ENCODE measurements around the gene CCDC182. TPM values are rescaled to one million over a fixed set of nuclear protein-coding genes. Genes with fewer than 3 reads are reported as not detected.

Gene CCDC182
- total and polyA plus RNA-seq, 2 of the 13 experiments (the other 11 are each of a cell fraction or from before 2014, with no cell fraction given) = not detected

DNA sequence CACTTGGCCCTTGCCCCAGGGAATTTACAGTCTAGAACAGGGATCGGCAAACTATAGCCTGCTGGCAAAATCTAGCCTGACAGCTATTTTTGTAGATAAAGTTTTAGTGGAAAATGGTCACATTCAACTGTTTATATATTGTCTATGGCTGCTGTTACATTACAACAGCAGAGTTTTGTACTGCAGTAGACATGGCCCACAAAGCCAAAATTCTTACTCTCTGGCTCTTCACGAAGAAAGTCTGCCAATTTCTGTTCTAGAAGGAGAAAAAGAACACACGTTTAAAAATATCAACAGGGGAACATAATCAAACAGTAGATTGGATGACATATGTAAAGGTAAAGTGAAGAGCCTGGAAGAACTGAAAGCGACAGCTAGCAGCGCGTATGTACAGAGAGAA is 33.2 kb upstream of the CCDC182 start (continued):
- TF ChIP-seq AFF4 (CRISPR knock-in tag; IDR thresholded peaks at IDR 0.05) (no peak), MEIS1 (CRISPR knock-in tag; IDR thresholded peaks at IDR 0.05; ENCODE audit: borderline replicate concordance) (no peak), FOXP1 (IDR thresholded peaks at IDR 0.05) (no peak), FOXP1 (CRISPR knock-in tag; IDR thresholded peaks at IDR 0.05) (no peak), ZNF703 (CRISPR knock-in tag; IDR thresholded peaks at IDR 0.05; ENCODE audit: borderline replicate concordance) (no peak), MYPOP (CRISPR knock-in tag; IDR thresholded peaks at IDR 0.05) (no peak)
- TF ChIP-seq, protein P1, sequence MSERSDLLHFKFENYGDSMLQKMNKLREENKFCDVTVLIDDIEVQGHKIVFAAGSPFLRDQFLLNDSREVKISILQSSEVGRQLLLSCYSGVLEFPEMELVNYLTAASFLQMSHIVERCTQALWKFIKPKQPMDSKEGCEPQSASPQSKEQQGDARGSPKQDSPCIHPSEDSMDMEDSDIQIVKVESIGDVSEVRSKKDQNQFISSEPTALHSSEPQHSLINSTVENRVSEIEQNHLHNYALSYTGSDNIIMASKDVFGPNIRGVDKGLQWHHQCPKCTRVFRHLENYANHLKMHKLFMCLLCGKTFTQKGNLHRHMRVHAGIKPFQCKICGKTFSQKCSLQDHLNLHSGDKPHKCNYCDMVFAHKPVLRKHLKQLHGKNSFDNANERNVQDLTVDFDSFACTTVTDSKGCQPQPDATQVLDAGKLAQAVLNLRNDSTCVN (CRISPR knock-in tag; IDR thresholded peaks at IDR 0.05; ENCODE audit: borderline replicate concordance) = no peak
- TF ChIP-seq, protein P2, sequence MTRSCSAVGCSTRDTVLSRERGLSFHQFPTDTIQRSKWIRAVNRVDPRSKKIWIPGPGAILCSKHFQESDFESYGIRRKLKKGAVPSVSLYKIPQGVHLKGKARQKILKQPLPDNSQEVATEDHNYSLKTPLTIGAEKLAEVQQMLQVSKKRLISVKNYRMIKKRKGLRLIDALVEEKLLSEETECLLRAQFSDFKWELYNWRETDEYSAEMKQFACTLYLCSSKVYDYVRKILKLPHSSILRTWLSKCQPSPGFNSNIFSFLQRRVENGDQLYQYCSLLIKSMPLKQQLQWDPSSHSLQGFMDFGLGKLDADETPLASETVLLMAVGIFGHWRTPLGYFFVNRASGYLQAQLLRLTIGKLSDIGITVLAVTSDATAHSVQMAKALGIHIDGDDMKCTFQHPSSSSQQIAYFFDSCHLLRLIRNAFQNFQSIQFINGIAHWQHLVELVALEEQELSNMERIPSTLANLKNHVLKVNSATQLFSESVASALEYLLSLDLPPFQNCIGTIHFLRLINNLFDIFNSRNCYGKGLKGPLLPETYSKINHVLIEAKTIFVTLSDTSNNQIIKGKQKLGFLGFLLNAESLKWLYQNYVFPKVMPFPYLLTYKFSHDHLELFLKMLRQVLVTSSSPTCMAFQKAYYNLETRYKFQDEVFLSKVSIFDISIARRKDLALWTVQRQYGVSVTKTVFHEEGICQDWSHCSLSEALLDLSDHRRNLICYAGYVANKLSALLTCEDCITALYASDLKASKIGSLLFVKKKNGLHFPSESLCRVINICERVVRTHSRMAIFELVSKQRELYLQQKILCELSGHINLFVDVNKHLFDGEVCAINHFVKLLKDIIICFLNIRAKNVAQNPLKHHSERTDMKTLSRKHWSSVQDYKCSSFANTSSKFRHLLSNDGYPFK (CRISPR knock-in tag; IDR thresholded peaks at IDR 0.05; ENCODE audit: borderline replicate concordance) = no peak

Measured in HepG2 (cell line).